HEK293T (cell line): ENCODE measurements around the gene DOCK3.
"Not testable (repeated sequence)": the region's sequence is repeated elsewhere in the genome, so short reads cannot be mapped to it uniquely, and the experiment has no call there.

ENCODE experiments used
- ARNT ChIP-seq: fragments of 450-650 bp; IDR thresholded peaks from 2 replicates; pipeline ENCODE4 v1.6.1; 2017; ENCODE audit warnings: mild to moderate bottlenecking
- BHLHE40 ChIP-seq: fragments of 450-650 bp; IDR thresholded peaks from 2 replicates; pipeline ENCODE4 v1.6.1; 2016; ENCODE audit warnings: mild to moderate bottlenecking, moderate library complexity, borderline replicate concordance
- ELF4 ChIP-seq: fragments of 450-650 bp; IDR thresholded peaks from 2 replicates; pipeline ENCODE4 v1.6.1; 2017; ENCODE audit warnings: antibody characterized with exemption
- SP1 ChIP-seq: fragments of 450-650 bp; IDR thresholded peaks from 2 replicates; pipeline ENCODE4 v1.6.1; 2017

GRCh38 chr3:50781766-50782165 is 107.0 kb downstream of the DOCK3 start:
- not testable (repeated sequence) for TF ChIP-seq BHLHE40, ARNT, SP1, ELF4
